H1 (cell line): Measurements from ENCODE around the gene PHACTR2.
"Not testable (repeated sequence)": the region's sequence is repeated elsewhere in the genome, so short reads cannot be mapped to it uniquely, and the experiment has no call there.

Source experiments
- BRCA1 ChIP-seq: IDR thresholded peaks from 2 replicates; pipeline ENCODE4 v1.6.1; 2012; ENCODE audit warnings: low read depth, low read length, improper control_type of control experiment
- CHD1 ChIP-seq: IDR thresholded peaks from 2 replicates; pipeline ENCODE4 v1.6.1; 2012; ENCODE audit warnings: low read depth, low read length, improper control_type of control experiment
- CTBP2 ChIP-seq: IDR thresholded peaks from 2 replicates; pipeline ENCODE4 v1.7.0; 2011; ENCODE audit warnings: borderline replicate concordance, mild to moderate bottlenecking, moderate library complexity, mixed read lengths, low read length; ENCODE audit not compliant: insufficient read depth, insufficient read length
- EP300 ChIP-seq, 2 experiments: IDR thresholded peaks; 1 replicate in 1 of 2; 2 replicates in 1 of 2; pipeline ENCODE4 v1.6.1; 2011 to 2012; ENCODE audit warnings: low read depth in 2 of 2, low read length in 2 of 2, mild to moderate bottlenecking in 2 of 2, borderline replicate concordance in 1 of 2, inconsistent platforms in 1 of 2, moderate library complexity in 1 of 2
- EZH2 ChIP-seq: fragments of 200-600 bp; sonication (generic); IDR thresholded peaks from 2 replicates; pipeline ENCODE4 v1.7.1; 2012; ENCODE audit warnings: low read depth, mild to moderate bottlenecking, moderate library complexity, low read length, inconsistent platforms; ENCODE audit not compliant: severe bottlenecking
- FOSL1 ChIP-seq: IDR thresholded peaks from 2 replicates; pipeline ENCODE4 v1.6.1; 2011; ENCODE audit warnings: mild to moderate bottlenecking, low read depth, low read length, moderate library complexity; ENCODE audit not compliant: insufficient read depth
- GTF2F1 ChIP-seq: IDR thresholded peaks from 2 replicates; pipeline ENCODE4 v1.6.1; 2012; ENCODE audit warnings: low read depth, low read length, improper control_type of control experiment, borderline replicate concordance
- MAX ChIP-seq: IDR thresholded peaks from 2 replicates; pipeline ENCODE4 v1.6.1; 2012; ENCODE audit warnings: inconsistent platforms
- POLR2A ChIP-seq, 2 experiments: IDR thresholded peaks; 1 replicate in 1 of 2; 2 replicates in 1 of 2; pipeline ENCODE4 v1.6.1; 2011; ENCODE audit warnings: low read depth in 2 of 2, low read length in 2 of 2, mild to moderate bottlenecking in 2 of 2; ENCODE audit errors: control extremely low read depth in 1 of 2
- RAD21 ChIP-seq, 2 experiments: IDR thresholded peaks in 1 of 2; conservative IDR thresholded peaks in 1 of 2; 2 replicates each; pipeline ENCODE4 v1.6.1; 2011; ENCODE audit warnings: low read depth in 2 of 2, low read length in 2 of 2, improper control_type of control experiment in 1 of 2, inconsistent platforms in 1 of 2, mild to moderate bottlenecking in 1 of 2, moderate library complexity in 1 of 2
- SP1 ChIP-seq: IDR thresholded peaks from 2 replicates; pipeline ENCODE4 v1.6.1; 2011; ENCODE audit warnings: low read depth, low read length
- TAF7 ChIP-seq: optimal IDR thresholded peaks from 2 replicates; pipeline ENCODE3; 2011; ENCODE audit warnings: low read depth, mild to moderate bottlenecking, inconsistent platforms, low read length, moderate library complexity, borderline replicate concordance
- TF ChIP-seq, protein P1 (sequence below), 3 experiments: IDR thresholded peaks; 1 replicate in 2 of 3; 2 replicates in 1 of 3; pipeline versions ENCODE4 v1.5.1 to v1.6.1; 2011; ENCODE audit warnings: low read length in 3 of 3, mild to moderate bottlenecking in 3 of 3, inconsistent platforms in 2 of 3, low read depth in 1 of 3, moderate library complexity in 1 of 3; ENCODE audit not compliant: insufficient read depth in 1 of 3; ENCODE audit errors: control extremely low read depth in 1 of 3

- TF ChIP-seq FOSL1; EP300 (IDR thresholded peaks at IDR 0.05; ENCODE audit: borderline replicate concordance in 1 of 2, low read depth in 2 of 2, low read length in 2 of 2); CTBP2; RAD21 (IDR thresholded peaks at IDR 0.05 in 1 of 2, conservative IDR thresholded peaks at IDR 0.05 in 1 of 2; ENCODE audit: low read depth in 2 of 2, low read length in 2 of 2); MAX; TAF7; POLR2A (IDR thresholded peaks at IDR 0.05; ENCODE audit: control extremely low read depth in 1 of 2, low read depth in 2 of 2, low read length in 2 of 2); GTF2F1; CHD1; SP1; BRCA1; EZH2: not testable (repeated sequence)
- TF ChIP-seq, protein P1, sequence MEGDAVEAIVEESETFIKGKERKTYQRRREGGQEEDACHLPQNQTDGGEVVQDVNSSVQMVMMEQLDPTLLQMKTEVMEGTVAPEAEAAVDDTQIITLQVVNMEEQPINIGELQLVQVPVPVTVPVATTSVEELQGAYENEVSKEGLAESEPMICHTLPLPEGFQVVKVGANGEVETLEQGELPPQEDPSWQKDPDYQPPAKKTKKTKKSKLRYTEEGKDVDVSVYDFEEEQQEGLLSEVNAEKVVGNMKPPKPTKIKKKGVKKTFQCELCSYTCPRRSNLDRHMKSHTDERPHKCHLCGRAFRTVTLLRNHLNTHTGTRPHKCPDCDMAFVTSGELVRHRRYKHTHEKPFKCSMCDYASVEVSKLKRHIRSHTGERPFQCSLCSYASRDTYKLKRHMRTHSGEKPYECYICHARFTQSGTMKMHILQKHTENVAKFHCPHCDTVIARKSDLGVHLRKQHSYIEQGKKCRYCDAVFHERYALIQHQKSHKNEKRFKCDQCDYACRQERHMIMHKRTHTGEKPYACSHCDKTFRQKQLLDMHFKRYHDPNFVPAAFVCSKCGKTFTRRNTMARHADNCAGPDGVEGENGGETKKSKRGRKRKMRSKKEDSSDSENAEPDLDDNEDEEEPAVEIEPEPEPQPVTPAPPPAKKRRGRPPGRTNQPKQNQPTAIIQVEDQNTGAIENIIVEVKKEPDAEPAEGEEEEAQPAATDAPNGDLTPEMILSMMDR (IDR thresholded peaks at IDR 0.05; ENCODE audit: control extremely low read depth in 1 of 3, insufficient read depth in 1 of 3, low read depth in 1 of 3, low read length in 3 of 3): not testable (repeated sequence)
Measured at GRCh38 chr6:143873600-143873999, 195.8 kb downstream of the PHACTR2 start.
